ENCODE measurements around the gene SCUBE2.

- no peak for TF ChIP-seq ETV6 (CRISPR knock-in tag; IDR thresholded peaks at IDR 0.05)
- TF ChIP-seq, protein P1, sequence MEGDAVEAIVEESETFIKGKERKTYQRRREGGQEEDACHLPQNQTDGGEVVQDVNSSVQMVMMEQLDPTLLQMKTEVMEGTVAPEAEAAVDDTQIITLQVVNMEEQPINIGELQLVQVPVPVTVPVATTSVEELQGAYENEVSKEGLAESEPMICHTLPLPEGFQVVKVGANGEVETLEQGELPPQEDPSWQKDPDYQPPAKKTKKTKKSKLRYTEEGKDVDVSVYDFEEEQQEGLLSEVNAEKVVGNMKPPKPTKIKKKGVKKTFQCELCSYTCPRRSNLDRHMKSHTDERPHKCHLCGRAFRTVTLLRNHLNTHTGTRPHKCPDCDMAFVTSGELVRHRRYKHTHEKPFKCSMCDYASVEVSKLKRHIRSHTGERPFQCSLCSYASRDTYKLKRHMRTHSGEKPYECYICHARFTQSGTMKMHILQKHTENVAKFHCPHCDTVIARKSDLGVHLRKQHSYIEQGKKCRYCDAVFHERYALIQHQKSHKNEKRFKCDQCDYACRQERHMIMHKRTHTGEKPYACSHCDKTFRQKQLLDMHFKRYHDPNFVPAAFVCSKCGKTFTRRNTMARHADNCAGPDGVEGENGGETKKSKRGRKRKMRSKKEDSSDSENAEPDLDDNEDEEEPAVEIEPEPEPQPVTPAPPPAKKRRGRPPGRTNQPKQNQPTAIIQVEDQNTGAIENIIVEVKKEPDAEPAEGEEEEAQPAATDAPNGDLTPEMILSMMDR (IDR thresholded peaks at IDR 0.05): no peak
- no peak for TF ChIP-seq MAX (CRISPR knock-in tag; IDR thresholded peaks at IDR 0.05)
- TF ChIP-seq, protein P2, sequence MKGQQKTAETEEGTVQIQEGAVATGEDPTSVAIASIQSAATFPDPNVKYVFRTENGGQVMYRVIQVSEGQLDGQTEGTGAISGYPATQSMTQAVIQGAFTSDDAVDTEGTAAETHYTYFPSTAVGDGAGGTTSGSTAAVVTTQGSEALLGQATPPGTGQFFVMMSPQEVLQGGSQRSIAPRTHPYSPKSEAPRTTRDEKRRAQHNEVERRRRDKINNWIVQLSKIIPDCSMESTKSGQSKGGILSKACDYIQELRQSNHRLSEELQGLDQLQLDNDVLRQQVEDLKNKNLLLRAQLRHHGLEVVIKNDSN (CRISPR knock-in tag; IDR thresholded peaks at IDR 0.05): no peak
- TF ChIP-seq SMAD3 (CRISPR knock-in tag; IDR thresholded peaks at IDR 0.05; ENCODE audit: borderline replicate concordance): no peak
- TF ChIP-seq ATF6 (CRISPR knock-in tag; IDR thresholded peaks at IDR 0.05): no peak
- TF ChIP-seq CBFB (CRISPR knock-in tag; IDR thresholded peaks at IDR 0.05; ENCODE audit: low read depth): no peak
- TF ChIP-seq, protein P3, sequence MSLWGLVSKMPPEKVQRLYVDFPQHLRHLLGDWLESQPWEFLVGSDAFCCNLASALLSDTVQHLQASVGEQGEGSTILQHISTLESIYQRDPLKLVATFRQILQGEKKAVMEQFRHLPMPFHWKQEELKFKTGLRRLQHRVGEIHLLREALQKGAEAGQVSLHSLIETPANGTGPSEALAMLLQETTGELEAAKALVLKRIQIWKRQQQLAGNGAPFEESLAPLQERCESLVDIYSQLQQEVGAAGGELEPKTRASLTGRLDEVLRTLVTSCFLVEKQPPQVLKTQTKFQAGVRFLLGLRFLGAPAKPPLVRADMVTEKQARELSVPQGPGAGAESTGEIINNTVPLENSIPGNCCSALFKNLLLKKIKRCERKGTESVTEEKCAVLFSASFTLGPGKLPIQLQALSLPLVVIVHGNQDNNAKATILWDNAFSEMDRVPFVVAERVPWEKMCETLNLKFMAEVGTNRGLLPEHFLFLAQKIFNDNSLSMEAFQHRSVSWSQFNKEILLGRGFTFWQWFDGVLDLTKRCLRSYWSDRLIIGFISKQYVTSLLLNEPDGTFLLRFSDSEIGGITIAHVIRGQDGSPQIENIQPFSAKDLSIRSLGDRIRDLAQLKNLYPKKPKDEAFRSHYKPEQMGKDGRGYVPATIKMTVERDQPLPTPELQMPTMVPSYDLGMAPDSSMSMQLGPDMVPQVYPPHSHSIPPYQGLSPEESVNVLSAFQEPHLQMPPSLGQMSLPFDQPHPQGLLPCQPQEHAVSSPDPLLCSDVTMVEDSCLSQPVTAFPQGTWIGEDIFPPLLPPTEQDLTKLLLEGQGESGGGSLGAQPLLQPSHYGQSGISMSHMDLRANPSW (CRISPR knock-in tag; conservative IDR thresholded peaks at IDR 0.05; ENCODE audit: low read depth): no peak
- no peak for TF ChIP-seq NFATC4 (CRISPR knock-in tag; IDR thresholded peaks at IDR 0.05)
- TF ChIP-seq, protein P4, sequence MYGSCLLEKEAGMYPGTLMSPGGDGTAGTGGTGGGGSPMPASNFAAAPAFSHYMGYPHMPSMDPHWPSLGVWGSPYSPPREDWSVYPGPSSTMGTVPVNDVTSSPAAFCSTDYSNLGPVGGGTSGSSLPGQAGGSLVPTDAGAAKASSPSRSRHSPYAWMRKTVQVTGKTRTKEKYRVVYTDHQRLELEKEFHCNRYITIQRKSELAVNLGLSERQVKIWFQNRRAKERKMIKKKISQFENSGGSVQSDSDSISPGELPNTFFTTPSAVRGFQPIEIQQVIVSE (CRISPR knock-in tag; IDR thresholded peaks at IDR 0.05; ENCODE audit: borderline replicate concordance): no peak
These were observed 10.2 kb downstream of the SCUBE2 start for GRCh38 chr11:9081153-9081552.

Measured in WTC11 (cell line).